Measurements from ENCODE around the gene SAMHD1. TPM values are rescaled to one million over a fixed set of nuclear protein-coding genes. Genes with fewer than 3 reads are reported as not detected.

SAMHD1 gene
- total and polyA plus RNA-seq, 2 of the 13 experiments (the other 11 are each of a cell fraction or from before 2014, with no cell fraction given) = 16.9 to 43.5 TPM

DNA sequence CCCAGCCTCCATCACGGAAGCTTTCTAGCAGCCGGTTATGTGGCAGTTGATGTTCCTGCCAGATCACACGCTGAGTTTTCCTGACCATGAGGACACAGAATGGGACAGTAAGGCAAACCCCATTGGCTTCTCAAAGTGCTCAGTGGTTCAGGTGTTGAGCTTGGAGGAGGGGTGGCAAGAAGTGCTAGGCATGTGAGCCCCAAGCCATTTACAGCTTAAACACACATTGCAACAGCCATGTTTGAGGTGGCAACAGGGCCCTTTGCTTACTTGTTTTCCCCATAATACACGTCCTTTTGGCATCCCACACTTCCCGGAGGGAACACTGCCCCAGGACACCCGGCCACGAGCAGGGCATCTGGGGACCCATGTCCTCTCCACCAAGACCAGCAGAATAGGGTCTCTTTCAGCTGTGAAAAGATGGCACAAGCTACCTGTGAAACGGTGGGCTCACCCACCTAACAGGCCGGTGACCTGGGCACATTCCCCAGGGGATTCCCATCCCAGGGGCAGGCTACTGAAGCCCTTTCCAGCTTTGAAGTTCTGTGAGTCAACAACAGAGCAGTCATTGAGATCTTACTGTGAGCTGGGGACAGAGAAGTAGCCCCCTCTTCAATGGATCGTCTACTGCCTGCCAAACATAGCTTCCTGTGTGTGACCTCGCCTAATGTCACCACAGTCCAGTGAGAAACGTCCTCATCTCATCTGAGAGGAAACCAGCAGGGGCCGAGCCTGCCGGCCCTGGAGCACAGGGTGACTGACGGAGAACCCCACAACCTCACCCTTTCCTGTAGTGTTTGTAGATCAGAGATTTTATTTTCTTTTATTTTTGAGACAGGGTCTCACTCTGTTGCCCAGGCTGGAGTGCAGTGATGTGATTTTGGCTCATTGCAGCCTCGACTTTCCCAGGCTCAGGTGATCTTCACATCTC, 79.6 kb downstream of the SAMHD1 start (continued):
- TF ChIP-seq, protein P1, sequence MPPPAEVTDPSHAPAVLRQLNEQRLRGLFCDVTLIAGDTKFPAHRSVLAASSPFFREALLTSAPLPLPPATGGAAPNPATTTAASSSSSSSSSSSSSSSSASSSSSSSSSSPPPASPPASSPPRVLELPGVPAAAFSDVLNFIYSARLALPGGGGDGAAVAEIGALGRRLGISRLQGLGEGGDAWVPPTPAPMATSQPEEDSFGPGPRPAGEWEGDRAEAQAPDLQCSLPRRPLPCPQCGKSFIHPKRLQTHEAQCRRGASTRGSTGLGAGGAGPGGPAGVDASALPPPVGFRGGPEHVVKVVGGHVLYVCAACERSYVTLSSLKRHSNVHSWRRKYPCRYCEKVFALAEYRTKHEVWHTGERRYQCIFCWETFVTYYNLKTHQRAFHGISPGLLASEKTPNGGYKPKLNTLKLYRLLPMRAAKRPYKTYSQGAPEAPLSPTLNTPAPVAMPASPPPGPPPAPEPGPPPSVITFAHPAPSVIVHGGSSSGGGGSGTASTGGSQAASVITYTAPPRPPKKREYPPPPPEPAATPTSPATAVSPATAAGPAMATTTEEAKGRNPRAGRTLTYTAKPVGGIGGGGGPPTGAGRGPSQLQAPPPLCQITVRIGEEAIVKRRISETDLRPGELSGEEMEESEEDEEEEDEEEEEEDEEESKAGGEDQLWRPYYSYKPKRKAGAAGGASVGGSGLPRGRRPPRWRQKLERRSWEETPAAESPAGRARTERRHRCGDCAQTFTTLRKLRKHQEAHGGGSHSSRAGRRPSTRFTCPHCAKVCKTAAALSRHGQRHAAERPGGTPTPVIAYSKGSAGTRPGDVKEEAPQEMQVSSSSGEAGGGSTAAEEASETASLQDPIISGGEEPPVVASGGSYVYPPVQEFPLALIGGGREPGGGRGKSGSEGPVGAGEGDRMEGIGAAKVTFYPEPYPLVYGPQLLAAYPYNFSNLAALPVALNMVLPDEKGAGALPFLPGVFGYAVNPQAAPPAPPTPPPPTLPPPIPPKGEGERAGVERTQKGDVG (CRISPR knock-in tag; IDR thresholded peaks at IDR 0.05; ENCODE audit: borderline replicate concordance) = 0 out of 2 replicates have a peak, but pooled peaks have one; percentile 14
- TF ChIP-seq, protein P2, sequence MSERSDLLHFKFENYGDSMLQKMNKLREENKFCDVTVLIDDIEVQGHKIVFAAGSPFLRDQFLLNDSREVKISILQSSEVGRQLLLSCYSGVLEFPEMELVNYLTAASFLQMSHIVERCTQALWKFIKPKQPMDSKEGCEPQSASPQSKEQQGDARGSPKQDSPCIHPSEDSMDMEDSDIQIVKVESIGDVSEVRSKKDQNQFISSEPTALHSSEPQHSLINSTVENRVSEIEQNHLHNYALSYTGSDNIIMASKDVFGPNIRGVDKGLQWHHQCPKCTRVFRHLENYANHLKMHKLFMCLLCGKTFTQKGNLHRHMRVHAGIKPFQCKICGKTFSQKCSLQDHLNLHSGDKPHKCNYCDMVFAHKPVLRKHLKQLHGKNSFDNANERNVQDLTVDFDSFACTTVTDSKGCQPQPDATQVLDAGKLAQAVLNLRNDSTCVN (CRISPR knock-in tag; IDR thresholded peaks at IDR 0.05; ENCODE audit: borderline replicate concordance) = peak; percentile 44
- 0 out of 2 replicates have a peak, but pooled peaks have one; percentile 33 for TF ChIP-seq SNAPC2 (CRISPR knock-in tag; IDR thresholded peaks at IDR 0.05)
- no peak for TF ChIP-seq KLF12 (CRISPR knock-in tag; IDR thresholded peaks at IDR 0.05; ENCODE audit: borderline replicate concordance)
- TF ChIP-seq FOXJ3 (CRISPR knock-in tag; IDR thresholded peaks at IDR 0.05; ENCODE audit: borderline replicate concordance) = no peak
- peak; percentile 87 for TF ChIP-seq TCF7 (IDR thresholded peaks at IDR 0.05; ENCODE audit: low read depth)
- TF ChIP-seq ZNF441 (CRISPR knock-in tag; IDR thresholded peaks at IDR 0.05; ENCODE audit: borderline replicate concordance) = peak; percentile 35; the same call in 1 of the 2 replicates
- no peak for TF ChIP-seq ZNF496 (CRISPR knock-in tag; IDR thresholded peaks at IDR 0.05; ENCODE audit: insufficient replicate concordance)
- peak; percentile 20; the same call in 1 of the 2 replicates for TF ChIP-seq ZNF335 (CRISPR knock-in tag; IDR thresholded peaks at IDR 0.05)
- TF ChIP-seq ZNF773 (CRISPR knock-in tag; IDR thresholded peaks at IDR 0.05; ENCODE audit: borderline replicate concordance) = no peak
- TF ChIP-seq, protein P3, sequence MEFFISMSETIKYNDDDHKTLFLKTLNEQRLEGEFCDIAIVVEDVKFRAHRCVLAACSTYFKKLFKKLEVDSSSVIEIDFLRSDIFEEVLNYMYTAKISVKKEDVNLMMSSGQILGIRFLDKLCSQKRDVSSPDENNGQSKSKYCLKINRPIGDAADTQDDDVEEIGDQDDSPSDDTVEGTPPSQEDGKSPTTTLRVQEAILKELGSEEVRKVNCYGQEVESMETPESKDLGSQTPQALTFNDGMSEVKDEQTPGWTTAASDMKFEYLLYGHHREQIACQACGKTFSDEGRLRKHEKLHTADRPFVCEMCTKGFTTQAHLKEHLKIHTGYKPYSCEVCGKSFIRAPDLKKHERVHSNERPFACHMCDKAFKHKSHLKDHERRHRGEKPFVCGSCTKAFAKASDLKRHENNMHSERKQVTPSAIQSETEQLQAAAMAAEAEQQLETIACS (CRISPR knock-in tag; IDR thresholded peaks at IDR 0.05) = no peak
- no peak for TF ChIP-seq SOX6 (IDR thresholded peaks at IDR 0.05)
- TF ChIP-seq SOX6 (CRISPR knock-in tag; IDR thresholded peaks at IDR 0.05) = peak; percentile 71
- TF ChIP-seq, protein P4, sequence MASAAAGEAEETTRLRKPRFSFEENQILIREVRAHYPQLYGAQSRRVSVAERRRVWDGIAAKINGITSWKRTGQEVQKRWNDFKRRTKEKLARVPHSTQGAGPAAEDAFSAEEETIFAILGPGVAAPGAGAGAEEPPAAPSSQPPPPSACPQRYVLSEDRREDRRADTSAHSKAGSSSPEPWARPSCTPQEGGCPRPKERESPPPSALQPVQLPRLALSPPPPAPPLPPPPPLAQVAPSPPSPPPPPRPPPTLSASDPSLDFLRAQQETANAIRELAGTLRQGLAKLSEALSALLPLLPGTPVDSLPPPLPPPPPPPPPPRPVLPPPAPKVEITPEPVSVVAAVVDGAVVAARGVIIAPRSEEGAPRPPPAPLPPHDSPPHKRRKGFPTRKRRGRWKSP (CRISPR knock-in tag; IDR thresholded peaks at IDR 0.05) = 0 out of 2 replicates have a peak, but pooled peaks have one; percentile 48
- no peak for TF ChIP-seq ZNF101 (CRISPR knock-in tag; IDR thresholded peaks at IDR 0.05; ENCODE audit: borderline replicate concordance, low read depth)
- no peak for TF ChIP-seq ADNP (CRISPR knock-in tag; IDR thresholded peaks at IDR 0.05)
- TF ChIP-seq ZNF121 (CRISPR knock-in tag; IDR thresholded peaks at IDR 0.05) = peak; percentile 90
- no peak for TF ChIP-seq NCOA1 (CRISPR knock-in tag; IDR thresholded peaks at IDR 0.05)
- TF ChIP-seq, protein P5, sequence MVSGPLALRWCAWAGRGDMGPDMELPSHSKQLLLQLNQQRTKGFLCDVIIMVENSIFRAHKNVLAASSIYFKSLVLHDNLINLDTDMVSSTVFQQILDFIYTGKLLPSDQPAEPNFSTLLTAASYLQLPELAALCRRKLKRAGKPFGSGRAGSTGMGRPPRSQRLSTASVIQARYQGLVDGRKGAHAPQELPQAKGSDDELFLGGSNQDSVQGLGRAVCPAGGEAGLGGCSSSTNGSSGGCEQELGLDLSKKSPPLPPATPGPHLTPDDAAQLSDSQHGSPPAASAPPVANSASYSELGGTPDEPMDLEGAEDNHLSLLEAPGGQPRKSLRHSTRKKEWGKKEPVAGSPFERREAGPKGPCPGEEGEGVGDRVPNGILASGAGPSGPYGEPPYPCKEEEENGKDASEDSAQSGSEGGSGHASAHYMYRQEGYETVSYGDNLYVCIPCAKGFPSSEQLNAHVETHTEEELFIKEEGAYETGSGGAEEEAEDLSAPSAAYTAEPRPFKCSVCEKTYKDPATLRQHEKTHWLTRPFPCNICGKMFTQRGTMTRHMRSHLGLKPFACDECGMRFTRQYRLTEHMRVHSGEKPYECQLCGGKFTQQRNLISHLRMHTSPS (CRISPR knock-in tag; IDR thresholded peaks at IDR 0.05; ENCODE audit: low read depth) = peak; percentile 87; the same call in 1 of the 2 replicates
- 0 out of 2 replicates have a peak, but pooled peaks have one; percentile 18 for TF ChIP-seq TSC22D2 (CRISPR knock-in tag; IDR thresholded peaks at IDR 0.05; ENCODE audit: borderline replicate concordance)
